SH-SY5Y (cell line): Measurements from ENCODE around the gene INSC.

Experiments
- GATA2 ChIP-seq: IDR thresholded peaks from 2 replicates; pipeline ENCODE4 v1.6.1; 2011; ENCODE audit warnings: mild to moderate bottlenecking, low read depth, low read length
- GATA3 ChIP-seq: IDR thresholded peaks from 2 replicates; pipeline ENCODE4 v1.6.1; 2011; ENCODE audit warnings: low read depth, mild to moderate bottlenecking, low read length, moderate library complexity

- TF ChIP-seq GATA3 (no peak), GATA2 (no peak)
These were observed 65.6 kb downstream of the INSC start for GRCh38 chr11:15180212-15180792.
